ENCODE results near the gene RPH3AL. TPM values are rescaled to one million over a fixed set of nuclear protein-coding genes. Genes with fewer than 3 reads are reported as not detected.

Gene RPH3AL
- total and polyA plus RNA-seq, 10 of the 15 experiments (the other 5 are each of a cell fraction or from before 2014, with no cell fraction given) = 0.04 to 1.2 (median 0.47) TPM; not detected in 2

GRCh38 chr17:189444-189843, 163.2 kb downstream of the RPH3AL start:
- FAIRE-seq (no peak), DNase-seq (ENCODE audit: low read depth, low spot score) (peak; percentile 28), ATAC-seq (peak; percentile 81)
- 21% methylated on average over 7 of the region's 7 CpGs for WGBS (ENCODE audit: insufficient coverage, insufficient replicate concordance, low lambda C conversion rate, missing lambda C conversion rate)
- H3K27ac ChIP-seq (ENCODE audit: control insufficient read depth, insufficient read depth) = no peak overlapping the region
- H3K4me3 ChIP-seq = no peak overlapping the region
- peaks cover 3% of the 10 kb centered on the region for H3K4me1 ChIP-seq (ENCODE audit: control insufficient read depth, insufficient read depth, low read length)
- ChIA-PET SMC1A (ENCODE audit: uncharacterized antibody, unreplicated experiment) (no interaction called here), POLR2A (no interaction called here), CTCF (no interaction called here), RAD21 (ENCODE audit: unreplicated experiment) (no interaction called here)
- H3K27me3 ChIP-seq (replicated peaks in 1 of 2; ENCODE audit: control insufficient read depth in 2 of 2, insufficient read depth in 2 of 2, low read length in 1 of 2) = no peaks in the 10 kb centered on the region
- H3K4me2 ChIP-seq (ENCODE audit: control insufficient read depth, insufficient read depth) = no peak overlapping the region
- no peaks in the 10 kb centered on the region for H3K36me3 ChIP-seq (ENCODE audit: control insufficient read depth in 2 of 2, insufficient read depth in 2 of 2, low read length in 1 of 2)
- intact Hi-C loops (cut with micrococcal nuclease; ENCODE audit: unreplicated experiment) = no loop called here
- in situ Hi-C loops (cut with MboI) = no loop called here
- no peak overlapping the region for H3K9ac ChIP-seq (ENCODE audit: control insufficient read depth, insufficient read depth, low read length)
- BruUV-seq (replicated peaks) = no TSS peak
- no peak overlapping the region for H2AFZ ChIP-seq (ENCODE audit: control insufficient read depth, low read depth, low read length)
- H3K79me2 ChIP-seq (ENCODE audit: control insufficient read depth, insufficient read depth, low read length) = no peaks in the 10 kb centered on the region
- TF ChIP-seq, protein P1, sequence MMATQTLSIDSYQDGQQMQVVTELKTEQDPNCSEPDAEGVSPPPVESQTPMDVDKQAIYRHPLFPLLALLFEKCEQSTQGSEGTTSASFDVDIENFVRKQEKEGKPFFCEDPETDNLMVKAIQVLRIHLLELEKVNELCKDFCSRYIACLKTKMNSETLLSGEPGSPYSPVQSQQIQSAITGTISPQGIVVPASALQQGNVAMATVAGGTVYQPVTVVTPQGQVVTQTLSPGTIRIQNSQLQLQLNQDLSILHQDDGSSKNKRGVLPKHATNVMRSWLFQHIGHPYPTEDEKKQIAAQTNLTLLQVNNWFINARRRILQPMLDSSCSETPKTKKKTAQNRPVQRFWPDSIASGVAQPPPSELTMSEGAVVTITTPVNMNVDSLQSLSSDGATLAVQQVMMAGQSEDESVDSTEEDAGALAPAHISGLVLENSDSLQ (IDR thresholded peaks at IDR 0.05) = peak; percentile 62; the same call in 1 of the 2 replicates
- TF ChIP-seq BHLHE40 (IDR thresholded peaks at IDR 0.05; ENCODE audit: borderline replicate concordance in 1 of 2, low read depth in 2 of 2, low read length in 1 of 2) = peak in 1 of 2 experiments; percentile 40; a peak in 1 of 4 replicates
- TF ChIP-seq NR2F1 (conservative IDR thresholded peaks at IDR 0.05) = peak; percentile 59; the same call in 1 of the 2 replicates
- TF ChIP-seq, protein P2, sequence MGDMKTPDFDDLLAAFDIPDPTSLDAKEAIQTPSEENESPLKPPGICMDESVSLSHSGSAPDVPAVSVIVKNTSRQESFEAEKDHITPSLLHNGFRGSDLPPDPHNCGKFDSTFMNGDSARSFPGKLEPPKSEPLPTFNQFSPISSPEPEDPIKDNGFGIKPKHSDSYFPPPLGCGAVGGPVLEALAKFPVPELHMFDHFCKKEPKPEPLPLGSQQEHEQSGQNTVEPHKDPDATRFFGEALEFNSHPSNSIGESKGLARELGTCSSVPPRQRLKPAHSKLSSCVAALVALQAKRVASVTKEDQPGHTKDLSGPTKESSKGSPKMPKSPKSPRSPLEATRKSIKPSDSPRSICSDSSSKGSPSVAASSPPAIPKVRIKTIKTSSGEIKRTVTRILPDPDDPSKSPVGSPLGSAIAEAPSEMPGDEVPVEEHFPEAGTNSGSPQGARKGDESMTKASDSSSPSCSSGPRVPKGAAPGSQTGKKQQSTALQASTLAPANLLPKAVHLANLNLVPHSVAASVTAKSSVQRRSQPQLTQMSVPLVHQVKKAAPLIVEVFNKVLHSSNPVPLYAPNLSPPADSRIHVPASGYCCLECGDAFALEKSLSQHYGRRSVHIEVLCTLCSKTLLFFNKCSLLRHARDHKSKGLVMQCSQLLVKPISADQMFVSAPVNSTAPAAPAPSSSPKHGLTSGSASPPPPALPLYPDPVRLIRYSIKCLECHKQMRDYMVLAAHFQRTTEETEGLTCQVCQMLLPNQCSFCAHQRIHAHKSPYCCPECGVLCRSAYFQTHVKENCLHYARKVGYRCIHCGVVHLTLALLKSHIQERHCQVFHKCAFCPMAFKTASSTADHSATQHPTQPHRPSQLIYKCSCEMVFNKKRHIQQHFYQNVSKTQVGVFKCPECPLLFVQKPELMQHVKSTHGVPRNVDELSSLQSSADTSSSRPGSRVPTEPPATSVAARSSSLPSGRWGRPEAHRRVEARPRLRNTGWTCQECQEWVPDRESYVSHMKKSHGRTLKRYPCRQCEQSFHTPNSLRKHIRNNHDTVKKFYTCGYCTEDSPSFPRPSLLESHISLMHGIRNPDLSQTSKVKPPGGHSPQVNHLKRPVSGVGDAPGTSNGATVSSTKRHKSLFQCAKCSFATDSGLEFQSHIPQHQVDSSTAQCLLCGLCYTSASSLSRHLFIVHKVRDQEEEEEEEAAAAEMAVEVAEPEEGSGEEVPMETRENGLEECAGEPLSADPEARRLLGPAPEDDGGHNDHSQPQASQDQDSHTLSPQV (IDR thresholded peaks at IDR 0.05) = no peak
- no peaks in the 10 kb centered on the region; the same call in 2 of the 3 replicates for H3K9me3 ChIP-seq (replicated peaks; ENCODE audit: control insufficient read depth, insufficient read depth, low read length)
- H4K20me1 ChIP-seq (ENCODE audit: control insufficient read depth, insufficient read depth) = no peaks in the 10 kb centered on the region
